HG02885 (cell line): ENCODE data around the gene UNC13D.

Experiments used
- ATAC-seq: cut with Tn5 transposase; IDR thresholded peaks from one replicate; pipeline ENCODE4 v1.9.1; 2021; ENCODE audit warnings: mild to moderate bottlenecking; ENCODE audit not compliant: unreplicated experiment, poor library complexity

UNC13D gene

GRCh38 chr17:75809631-75810111, 34.5 kb downstream of the UNC13D start:
- ATAC-seq: no peak

- ATAC-seq: peak; percentile 70
These were observed 35.1 kb downstream of the UNC13D start for GRCh38 chr17:75808905-75809621.

- no peak for ATAC-seq
These were observed 35.7 kb downstream of the UNC13D start for GRCh38 chr17:75808549-75808904.

- no peak for ATAC-seq
These were observed 36.3 kb downstream of the UNC13D start for GRCh38 chr17:75807861-75808260.

GRCh38 chr17:75806822-75807500, 37.2 kb downstream of the UNC13D start:
- ATAC-seq: no peak

GRCh38 chr17:75803883-75804282, 40.3 kb downstream of the UNC13D start:
- ATAC-seq: no peak

- ATAC-seq: no peak
These were observed 44.8 kb downstream of the UNC13D start for GRCh38 chr17:75799402-75799801.

GRCh38 chr17:75795820-75796607, 48.2 kb downstream of the UNC13D start:
- no peak for ATAC-seq

- ATAC-seq: no peak
These were observed 50.7 kb downstream of the UNC13D start for GRCh38 chr17:75793460-75793859.

- no peak for ATAC-seq
These were observed 53.0 kb downstream of the UNC13D start for GRCh38 chr17:75791254-75791653.

- peak; percentile 65 for ATAC-seq
These were observed 59.0 kb downstream of the UNC13D start for GRCh38 chr17:75785016-75785890.

- ATAC-seq: peak; percentile 58
These were observed 59.7 kb downstream of the UNC13D start, which contains the start of gene UNK for GRCh38 chr17:75784473-75785015. Gene UNK (plus strand): TSS chr17:75784806. CDS start chr17:75784881, 75 bp downstream.

- ATAC-seq: peak; percentile 0
These were observed 60.3 kb downstream of the UNC13D start for GRCh38 chr17:75783803-75784472.

GRCh38 chr17:75783069-75783783, 61.0 kb downstream of the UNC13D start:
- ATAC-seq: no peak

- ATAC-seq: no peak
These were observed 64.0 kb downstream of the UNC13D start for GRCh38 chr17:75779987-75780889.

GRCh38 chr17:75779250-75779986, 64.8 kb downstream of the UNC13D start:
- ATAC-seq: peak; percentile 73

- ATAC-seq: peak; percentile 12
These were observed 65.3 kb downstream of the UNC13D start for GRCh38 chr17:75778861-75779249.
